HG03520 (cell line): ENCODE data around the gene ACBD4.
"Not testable (repeated sequence)": the region's sequence is repeated elsewhere in the genome, so short reads cannot be mapped to it uniquely, and the experiment has no call there.

ENCODE experiments used
- ATAC-seq: cut with Tn5 transposase; IDR thresholded peaks from one replicate; pipeline ENCODE4 v1.9.1; 2021; ENCODE audit warnings: mild to moderate bottlenecking, moderate library complexity; ENCODE audit not compliant: unreplicated experiment

Gene ACBD4

GRCh38 chr17:45117848-45118646, 17.4 kb upstream of the ACBD4 start:
- no peak for ATAC-seq

- no peak for ATAC-seq
These were observed 16.8 kb upstream of the ACBD4 start for GRCh38 chr17:45118691-45119090.

GRCh38 chr17:45119964-45120363, 15.5 kb upstream of the ACBD4 start:
- ATAC-seq, result no peak

- ATAC-seq, result no peak
These were observed 14.9 kb upstream of the ACBD4 start for GRCh38 chr17:45120558-45120957.

- ATAC-seq, result no peak
These were observed 14.4 kb upstream of the ACBD4 start for GRCh38 chr17:45121055-45121454.

GRCh38 chr17:45123076-45123770, 12.3 kb upstream of the ACBD4 start:
- ATAC-seq, result no peak

- no peak for ATAC-seq
These were observed 11.3 kb upstream of the ACBD4 start for GRCh38 chr17:45123930-45124796.

GRCh38 chr17:45124797-45125122, 10.7 kb upstream of the ACBD4 start:
- ATAC-seq, result not testable (repeated sequence)

GRCh38 chr17:45125509-45125908, 10.0 kb upstream of the ACBD4 start:
- no peak for ATAC-seq

- ATAC-seq, result no peak
These were observed 8.3 kb upstream of the ACBD4 start for GRCh38 chr17:45127207-45127547.

- no peak for ATAC-seq
These were observed 7.8 kb upstream of the ACBD4 start for GRCh38 chr17:45127548-45128300.

GRCh38 chr17:45128331-45128730, 7.2 kb upstream of the ACBD4 start:
- ATAC-seq, result no peak

GRCh38 chr17:45128989-45129388, 6.5 kb upstream of the ACBD4 start:
- ATAC-seq, result no peak

- ATAC-seq, result no peak
These were observed 6.0 kb upstream of the ACBD4 start for GRCh38 chr17:45129426-45129939.

- ATAC-seq, result no peak
These were observed 5.4 kb upstream of the ACBD4 start for GRCh38 chr17:45129940-45130680.

- ATAC-seq, result no peak
These were observed 4.5 kb upstream of the ACBD4 start for GRCh38 chr17:45130681-45131615.

- no peak for ATAC-seq
These were observed 3.7 kb upstream of the ACBD4 start for GRCh38 chr17:45131616-45132319.

- no peak for ATAC-seq
These were observed 3.2 kb upstream of the ACBD4 start, which contains the start of gene PLCD3 for GRCh38 chr17:45132320-45132571. PLCD3 (minus strand) TSS chr17:45132515; CDS start chr17:45132410, 105 bp downstream.
